Measurements from ENCODE around the gene RGL1.

- no peak for TF ChIP-seq CTCF (IDR thresholded peaks at IDR 0.05)
- TF ChIP-seq EP300 (IDR thresholded peaks at IDR 0.05), result no peak
- TF ChIP-seq POLR2A (IDR thresholded peaks at IDR 0.05), result no peak
- no peak for TF ChIP-seq POLR2AphosphoS5 (IDR thresholded peaks at IDR 0.05)
Observed at GRCh38 chr1:183850852-183851251, 45.9 kb downstream of the RGL1 start.
